Frontal cortex (tissue), 1 donor: ENCODE data around the gene TNFAIP3. TPM values are rescaled to one million over a fixed set of nuclear protein-coding genes. Genes with fewer than 3 reads are reported as not detected.

Experiments used
- total RNA-seq: library from RNA; depleted of rRNA; stranded (reverse); fragments of >200 nt; gene quantifications from one replicate; pipeline ENCODE4 v1.2.3, GENCODE V29; 2014

The TNFAIP3 gene
- total RNA-seq, 1 donor from 2014 or later: 1.6 TPM

Other genes starting within 250 kb of the TNFAIP3 start
- gene PERP, start 240.2 kb downstream of the TNFAIP3 start, total RNA-seq: 1.6 TPM